HG02623 (cell line): ENCODE measurements around the gene CLEC16A.
"Not testable (repeated sequence)": the region's sequence is repeated elsewhere in the genome, so short reads cannot be mapped to it uniquely, and the experiment has no call there.

Source experiments
- ATAC-seq: cut with Tn5 transposase; IDR thresholded peaks from one replicate; pipeline ENCODE4 v1.9.1; 2021; ENCODE audit warnings: moderate library complexity; ENCODE audit not compliant: unreplicated experiment

The CLEC16A gene

DNA sequence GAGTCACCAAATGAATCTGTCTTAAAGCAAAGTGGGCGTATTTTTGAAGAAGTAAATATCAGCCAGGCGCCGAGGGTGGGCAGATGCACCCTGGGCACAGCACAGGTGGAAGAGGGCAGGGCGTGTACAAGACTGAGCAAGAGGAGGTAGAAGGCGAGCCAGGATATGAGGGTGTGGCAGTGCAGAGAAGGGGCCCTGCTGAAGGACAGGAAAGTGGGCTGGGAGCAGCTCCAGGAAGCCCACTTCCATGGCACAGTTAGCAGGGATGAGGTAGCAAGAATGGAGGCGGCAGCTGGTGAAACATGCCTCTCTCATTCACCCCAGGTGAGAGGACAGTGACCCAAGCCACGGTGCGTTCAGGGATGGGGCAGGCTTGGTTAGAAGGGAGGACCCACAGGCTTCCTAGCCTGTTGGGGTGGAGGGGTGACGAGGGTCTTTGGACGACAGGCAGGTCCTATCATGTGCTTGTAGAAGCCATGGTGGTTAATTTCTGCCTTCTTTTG is 149.3 kb downstream of the CLEC16A start:
- ATAC-seq: no peak

DNA sequence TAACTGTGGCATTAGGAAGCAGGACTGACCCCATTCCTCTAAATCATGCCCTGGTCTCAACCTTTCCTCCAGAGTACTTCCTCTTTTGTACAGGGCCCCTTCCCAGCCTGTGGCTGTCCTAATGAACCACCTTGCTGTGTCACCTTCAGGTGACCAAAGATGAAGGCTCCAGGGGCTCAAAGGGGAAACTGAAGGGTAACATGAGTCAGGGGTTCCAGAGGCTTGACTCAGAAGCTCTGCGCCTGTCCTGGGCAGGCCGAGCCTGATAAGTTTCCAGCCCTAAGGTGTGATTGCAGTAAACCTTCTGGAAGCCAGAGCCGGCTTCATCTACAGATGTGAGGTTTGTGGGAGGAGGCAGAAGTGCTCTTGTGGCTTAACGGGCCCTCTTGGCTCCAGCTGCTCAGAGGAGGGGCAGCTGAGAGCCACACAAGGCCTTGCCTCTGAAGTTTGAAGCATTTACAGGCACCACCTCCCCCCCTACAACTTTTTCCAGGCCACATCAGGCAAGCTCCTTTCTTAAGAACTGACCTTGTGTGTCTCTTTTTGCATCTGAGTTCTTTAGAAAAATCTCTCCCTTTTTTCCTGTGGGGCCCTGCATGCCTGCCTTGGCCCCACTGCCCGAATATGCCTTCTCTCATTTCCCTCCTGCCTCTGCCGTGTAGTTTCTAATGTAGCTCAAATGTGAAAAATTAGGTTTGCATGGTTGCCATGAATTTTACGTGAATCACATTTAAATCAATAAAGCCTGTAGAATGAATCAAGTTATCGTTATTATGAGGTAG is 149.9 kb downstream of the CLEC16A start:
- peak; percentile 58 for ATAC-seq

DNA sequence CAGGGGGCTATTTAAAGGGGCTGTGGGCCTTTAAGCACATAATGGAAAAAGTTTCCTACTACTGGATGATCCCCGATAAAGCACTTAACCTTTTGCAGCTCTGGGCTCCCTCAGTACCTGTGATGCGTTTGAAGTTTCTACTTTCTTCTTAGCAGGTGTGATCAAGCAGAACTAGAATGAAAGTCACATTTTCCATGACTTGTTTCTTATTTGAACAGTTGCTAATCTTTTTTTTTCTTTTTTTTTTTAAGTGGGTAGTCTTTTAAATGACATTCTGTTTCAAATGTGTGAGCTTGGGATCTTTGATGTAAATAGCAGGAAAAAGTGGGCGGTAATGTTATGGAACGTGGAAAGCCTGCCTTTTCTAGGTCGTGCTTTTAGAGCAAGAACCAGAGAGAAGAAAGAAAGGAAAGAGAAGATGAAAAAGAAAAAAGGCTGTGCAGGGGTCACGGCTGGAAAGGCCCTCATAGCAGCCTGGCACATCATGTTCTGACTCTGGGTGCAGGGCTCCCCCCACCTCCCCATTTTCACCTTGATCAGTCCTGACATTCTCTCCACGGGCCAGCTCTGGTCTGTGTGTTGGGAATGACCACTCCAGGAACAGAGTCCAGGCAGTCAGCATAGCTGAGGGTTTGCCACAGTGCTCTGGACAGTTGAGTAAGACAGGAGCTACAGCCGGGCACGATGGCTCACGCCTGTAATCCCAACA is 150.6 kb downstream of the CLEC16A start:
- ATAC-seq: no peak

DNA sequence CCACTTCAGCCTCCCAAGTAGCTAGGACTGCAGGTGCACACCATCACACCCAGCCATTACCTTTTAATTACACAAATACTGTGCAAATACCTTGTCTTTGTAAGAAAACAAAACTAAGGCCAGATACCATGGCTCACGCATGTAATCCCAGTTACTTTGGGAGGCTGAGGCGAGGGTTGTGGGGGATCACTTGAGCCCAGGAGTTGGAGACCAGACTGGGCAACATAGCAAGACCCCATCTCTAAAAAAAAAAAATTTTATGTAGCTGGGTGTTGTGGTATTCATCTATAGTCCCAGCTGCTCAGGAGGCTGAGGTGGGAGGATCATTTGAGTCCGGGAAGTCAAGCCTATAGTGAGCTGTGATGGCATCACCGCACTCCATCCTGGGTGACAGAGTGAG is 151.6 kb downstream of the CLEC16A start:
- ATAC-seq: no peak

DNA sequence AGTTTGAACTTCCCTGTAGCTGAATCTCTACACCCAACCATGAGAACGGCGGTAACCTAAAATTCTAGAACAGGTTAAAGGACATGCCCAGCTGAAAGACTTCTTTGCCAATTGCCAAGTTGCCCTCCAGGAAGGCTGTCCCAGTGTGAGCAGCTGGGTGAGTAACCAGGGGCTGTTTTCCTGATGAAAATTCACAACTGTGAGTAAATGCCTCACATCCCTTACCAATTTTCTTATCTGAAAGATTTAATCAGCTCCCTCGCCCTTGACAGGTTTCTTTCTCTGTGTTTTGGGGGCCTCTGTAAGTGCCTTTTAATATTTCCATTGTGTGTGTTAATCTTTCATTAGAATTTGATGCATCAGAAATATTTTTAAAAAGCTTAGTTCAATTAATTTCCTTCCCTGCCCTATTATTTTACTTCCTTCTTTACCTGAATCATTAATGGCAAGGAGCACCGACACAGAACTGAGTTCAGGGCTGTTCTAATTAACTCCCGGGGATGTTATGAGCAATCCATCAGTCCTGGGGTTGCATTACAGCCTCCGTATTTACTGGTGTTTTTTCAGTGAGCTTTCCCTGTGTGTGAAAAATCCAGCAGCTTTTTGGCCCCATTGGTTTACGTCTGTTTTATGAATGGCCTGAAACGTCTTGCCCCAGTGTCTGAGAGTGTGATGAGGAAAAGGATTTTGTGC is 152.9 kb downstream of the CLEC16A start:
- ATAC-seq: no peak

DNA sequence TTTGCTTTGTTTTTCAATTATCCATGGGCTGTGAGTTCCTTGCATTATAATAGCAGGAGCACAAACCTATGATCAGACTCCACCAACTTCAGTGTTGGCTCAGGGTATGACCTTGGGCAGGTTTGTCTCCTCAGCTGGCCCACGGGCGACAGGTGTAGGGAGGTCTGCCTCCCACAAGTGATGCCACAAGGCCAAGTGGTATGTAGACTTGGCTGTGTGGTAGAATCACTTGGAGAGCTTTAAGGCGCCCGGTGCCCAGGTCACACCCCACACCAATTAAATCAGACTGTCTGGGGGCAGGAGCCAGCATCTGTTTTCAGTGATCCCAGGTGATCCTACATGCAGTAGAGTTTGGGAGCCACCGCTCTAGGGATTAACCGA is 153.4 kb downstream of the CLEC16A start:
- no peak for ATAC-seq

DNA sequence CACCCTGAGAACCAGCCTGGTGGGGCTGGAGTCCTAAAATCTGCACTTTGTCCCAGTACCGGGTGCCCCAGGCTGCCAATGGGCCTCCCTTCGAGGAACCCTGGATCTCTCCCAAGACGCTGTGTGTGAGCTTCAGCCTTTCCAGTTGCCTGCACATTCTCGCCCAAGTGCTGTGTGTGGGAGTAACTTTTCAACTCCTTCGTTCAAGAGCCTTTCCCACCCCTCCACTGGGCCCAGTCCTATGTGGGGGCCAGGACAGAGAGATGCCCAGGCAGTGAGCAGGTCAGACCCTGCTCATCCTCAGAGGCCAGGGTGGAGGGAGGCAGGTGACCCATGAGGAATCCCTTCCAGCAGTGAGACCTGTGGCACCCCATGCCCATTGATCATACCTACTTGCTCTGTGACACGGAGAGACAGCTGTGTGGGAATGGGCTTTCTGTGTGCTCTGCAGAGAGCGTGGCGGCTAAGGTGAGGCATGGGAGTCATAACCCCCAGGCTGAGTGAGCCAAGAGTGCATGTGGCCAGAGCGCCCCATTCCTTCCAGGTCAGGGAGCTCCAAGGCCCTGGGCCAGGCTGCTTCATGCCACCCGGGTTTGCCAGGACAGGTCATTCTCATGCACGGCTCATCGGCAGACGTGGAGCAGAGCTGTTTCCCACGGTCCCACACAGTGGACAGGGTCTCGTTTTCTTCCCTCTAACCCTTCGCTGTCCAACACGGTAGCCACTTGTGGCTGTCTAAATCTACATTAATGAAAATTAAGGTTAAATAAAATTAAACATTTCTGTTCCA is 154.4 kb downstream of the CLEC16A start:
- ATAC-seq: no peak

DNA sequence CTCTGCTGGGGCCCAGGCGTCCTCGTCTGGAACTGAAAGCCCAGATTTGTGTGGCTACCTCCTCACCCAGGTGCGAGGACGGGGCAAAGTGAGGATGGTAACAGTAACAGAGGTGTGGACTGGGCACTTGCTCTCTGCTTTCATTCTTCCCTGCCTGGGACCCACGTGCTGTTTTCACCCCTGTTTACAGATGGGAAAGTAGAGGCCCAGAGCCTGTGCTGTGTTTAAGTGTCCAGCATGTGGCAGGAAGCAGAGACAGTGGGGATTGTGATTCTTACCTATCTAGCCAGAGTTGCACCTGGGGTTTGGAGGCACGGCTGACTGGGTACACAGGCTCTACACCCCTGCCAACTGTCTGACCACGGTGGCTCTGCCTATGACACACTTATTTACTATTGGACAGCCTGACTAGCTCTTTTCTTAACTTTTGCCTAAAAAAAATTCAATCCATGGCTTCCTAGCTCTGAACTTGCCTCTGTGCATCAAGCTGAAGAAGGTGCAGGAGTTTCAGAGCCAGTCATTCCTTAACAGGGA is 155.4 kb downstream of the CLEC16A start:
- peak; percentile 15 for ATAC-seq

DNA sequence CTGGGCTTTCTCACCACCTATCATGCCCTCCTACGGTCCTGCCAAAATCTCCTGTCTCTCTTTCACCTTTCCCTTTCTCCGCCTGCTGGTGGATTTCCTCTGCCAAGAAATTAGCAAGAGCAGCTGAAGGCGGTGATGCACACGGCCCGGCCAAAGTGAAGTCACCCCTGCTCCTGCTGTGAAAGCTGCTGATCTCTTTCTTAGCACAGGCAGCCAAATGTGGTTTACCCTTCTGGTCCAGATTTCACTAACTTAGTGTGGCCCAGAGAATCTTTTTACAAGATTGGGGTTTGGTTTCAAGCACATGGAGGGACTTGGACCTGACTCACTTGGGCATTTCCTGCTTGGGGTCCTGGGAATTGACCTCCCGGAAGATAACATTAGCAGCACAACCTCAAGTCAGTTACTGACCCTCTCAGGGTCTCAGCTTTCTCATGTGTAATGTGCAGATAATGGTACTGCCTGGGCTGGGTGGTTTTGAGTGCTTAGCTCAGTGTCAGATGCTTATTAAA is 155.9 kb downstream of the CLEC16A start:
- peak; percentile 36 for ATAC-seq

DNA sequence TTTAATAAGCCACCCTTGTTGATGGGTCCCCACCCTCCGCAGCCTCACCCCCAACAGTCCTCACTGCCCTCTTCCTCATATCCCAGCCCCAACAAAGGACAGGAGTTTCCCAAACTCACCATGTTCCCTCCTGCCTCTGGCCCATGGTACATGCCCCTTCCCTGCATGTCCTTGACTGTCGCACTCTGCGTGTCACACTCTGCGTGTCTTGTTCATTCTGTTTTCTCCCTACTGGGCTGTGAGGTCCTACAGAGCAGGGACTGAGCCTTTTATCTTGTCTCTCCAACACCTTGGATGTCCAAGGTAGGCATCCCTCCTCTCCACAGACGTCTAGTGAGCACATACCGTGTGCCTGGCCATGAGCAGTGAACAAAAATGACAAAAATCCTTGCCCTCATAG is 156.9 kb downstream of the CLEC16A start:
- no peak for ATAC-seq

DNA sequence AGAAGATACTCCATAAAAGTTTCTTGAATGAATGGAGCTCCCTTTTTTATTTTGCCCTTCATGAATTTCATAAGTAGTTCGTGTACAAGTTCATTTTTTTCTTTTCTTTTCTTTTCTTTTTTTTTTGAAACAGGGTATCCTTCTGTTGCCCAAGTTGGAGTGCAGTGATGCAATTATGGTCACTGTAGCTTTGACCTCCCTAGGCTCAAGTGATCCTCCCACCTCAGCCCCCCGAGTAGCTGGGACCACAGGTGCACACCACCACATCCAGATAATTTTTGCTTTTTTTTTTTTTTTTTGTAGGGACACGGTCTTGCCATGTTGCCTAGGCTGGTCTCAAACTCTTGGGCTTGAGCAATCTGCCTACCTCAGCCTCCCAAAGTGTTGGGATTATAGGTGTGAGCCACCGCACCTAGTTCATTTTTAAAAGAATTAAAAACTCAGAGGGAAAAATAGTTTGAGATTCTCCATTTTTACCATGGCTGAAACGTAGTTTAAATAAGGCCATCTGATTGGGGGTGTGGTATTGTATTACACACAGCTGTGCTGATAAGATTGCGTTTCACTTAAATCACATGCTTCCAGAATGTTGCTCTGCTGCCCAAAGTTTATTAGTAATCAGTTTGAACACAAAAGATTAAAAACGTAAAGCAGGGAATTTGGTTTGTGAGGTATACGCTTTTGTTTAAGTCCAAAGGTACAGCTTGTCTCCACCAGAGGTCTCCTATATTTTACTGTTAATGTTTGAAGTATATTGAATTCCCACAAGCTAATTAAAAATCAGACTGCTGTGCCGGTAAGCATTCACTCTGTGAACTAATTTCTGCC is 157.5 kb downstream of the CLEC16A start:
- no peak for ATAC-seq

DNA sequence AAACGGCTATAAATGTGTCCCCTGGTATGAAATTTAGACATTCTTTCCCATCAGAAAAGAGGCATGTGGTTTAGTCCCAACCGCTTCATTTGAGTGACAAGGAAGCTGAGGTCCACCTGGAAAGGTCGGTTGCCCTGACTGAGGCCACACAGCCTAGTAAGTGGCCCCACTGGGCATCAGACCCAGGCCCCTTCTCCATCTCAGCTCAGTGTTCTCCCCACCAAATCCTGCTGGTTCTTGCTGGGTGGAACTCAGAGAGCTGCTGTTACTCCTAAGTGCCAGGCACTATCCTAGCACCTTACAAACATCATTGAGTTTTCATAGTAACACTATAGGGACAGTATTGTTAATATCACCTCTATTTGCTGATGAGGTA is 158.1 kb downstream of the CLEC16A start:
- ATAC-seq: no peak

DNA sequence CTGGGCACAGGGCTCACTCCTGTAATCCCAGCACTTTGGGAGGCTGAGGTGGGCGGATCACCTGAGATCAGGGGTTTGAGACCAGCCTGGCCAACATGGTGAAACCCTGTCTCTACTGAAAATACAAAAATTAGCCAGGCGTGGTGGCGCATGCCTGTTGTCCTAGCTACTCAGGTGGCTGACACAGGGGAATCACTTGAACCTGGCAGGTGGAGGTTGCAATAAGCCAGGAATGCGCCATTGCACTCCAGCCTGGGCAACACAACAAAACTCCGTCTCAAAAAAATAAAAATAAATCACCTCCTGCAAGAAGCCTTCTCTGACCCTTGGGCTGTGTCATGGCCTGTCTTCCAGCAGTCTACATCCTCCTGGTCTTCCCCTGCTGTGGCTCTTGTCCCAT is 158.9 kb downstream of the CLEC16A start:
- not testable (repeated sequence) for ATAC-seq

DNA sequence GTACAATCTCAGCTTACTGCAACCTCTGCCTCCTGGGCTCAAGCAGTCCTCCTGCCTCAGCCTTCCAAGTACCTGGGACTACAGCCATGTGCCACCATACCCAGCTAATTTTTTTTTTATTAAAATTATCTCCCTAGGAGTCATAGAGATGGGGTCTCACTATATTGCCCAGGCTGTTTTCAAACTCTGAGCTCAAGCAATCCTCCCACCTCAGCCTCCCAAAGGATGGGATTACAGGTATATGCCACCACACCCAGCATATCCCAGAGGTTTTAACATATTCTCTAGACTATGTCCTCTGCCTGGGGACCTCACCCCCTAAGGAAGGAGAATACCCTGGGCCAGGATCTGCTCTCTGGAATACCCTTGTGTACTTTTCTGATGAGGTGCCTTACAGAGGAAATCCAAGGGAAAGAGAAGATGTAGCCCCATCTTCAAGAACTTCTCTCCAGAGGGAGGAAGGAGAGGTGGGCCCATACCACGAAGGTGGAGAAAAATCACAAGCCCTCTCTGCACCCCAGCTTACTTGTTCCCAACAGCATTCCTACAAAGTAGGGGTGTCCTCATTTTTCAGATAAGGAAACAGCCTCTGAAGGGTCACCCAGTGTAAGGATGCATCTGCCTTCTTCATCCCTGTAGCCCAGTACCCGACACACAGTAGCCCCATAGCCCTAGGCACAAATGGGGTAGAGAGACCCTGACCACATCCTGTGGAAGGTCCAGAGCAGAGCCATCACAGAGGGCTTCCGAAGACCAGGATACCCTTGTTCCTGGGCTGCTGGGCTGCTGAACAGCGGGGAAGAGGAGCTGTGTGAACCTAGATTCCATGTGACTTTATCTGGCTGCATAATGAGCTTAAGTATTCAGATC is 160.0 kb downstream of the CLEC16A start:
- no peak for ATAC-seq

DNA sequence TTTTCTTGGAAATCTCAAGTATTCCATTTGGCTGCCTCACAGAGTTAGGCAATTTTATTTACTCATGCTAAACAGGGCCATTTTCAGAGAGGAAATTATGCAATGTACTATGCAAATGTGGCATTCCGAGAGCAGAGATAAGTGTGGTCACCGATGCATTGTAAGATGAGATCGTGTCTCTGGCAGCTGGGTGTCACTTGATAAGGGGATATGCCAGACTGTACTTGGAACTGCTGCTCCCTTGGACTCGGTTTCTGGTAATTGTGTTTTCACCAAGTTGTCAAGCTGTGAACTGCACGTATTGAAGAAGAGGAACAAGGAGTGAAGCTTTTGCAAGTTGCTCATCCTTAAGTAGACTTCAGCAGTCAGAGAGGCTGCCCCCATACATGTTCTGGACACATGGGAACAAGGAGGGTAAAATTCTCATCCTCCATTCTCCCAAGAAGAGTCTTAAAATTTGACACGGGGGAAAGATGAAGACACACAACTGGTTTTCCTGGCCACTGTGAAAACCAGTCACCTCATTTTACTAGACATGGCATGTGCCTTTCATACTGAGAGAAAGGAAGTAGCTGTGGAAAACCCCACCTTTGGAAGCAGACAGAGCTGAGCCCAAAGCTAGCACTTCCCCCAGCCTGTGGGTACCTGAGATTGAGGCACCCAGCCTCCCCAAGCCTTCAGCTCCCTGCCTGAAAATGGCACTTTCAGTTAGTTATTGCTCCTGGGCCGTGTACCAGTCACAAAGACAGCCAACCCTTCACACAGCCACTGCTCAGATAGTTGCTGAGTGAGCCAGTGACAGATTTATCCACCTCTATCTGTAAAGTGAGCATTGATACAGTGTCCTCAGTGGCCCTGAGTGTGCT is 160.9 kb downstream of the CLEC16A start:
- peak; percentile 54 for ATAC-seq

DNA sequence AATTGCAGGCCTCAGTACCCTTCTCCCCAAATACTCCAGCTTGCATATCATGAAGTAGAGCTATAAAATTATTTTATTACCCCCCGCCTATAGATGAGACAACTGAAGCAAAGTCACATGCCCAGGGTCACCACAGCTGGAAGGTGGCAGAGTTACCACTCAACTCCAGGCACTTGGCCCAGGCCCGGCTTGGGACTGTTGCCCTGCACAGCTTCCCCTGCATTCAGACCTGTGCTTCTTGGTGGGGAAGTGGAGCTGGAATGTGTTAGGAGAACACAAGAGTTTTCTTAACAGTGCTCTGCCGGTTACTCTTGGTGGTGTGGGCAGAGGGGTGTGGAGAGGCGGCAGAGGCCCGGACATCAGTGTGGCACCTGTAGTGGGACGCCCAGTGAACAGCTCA is 162.4 kb downstream of the CLEC16A start:
- ATAC-seq: no peak

DNA sequence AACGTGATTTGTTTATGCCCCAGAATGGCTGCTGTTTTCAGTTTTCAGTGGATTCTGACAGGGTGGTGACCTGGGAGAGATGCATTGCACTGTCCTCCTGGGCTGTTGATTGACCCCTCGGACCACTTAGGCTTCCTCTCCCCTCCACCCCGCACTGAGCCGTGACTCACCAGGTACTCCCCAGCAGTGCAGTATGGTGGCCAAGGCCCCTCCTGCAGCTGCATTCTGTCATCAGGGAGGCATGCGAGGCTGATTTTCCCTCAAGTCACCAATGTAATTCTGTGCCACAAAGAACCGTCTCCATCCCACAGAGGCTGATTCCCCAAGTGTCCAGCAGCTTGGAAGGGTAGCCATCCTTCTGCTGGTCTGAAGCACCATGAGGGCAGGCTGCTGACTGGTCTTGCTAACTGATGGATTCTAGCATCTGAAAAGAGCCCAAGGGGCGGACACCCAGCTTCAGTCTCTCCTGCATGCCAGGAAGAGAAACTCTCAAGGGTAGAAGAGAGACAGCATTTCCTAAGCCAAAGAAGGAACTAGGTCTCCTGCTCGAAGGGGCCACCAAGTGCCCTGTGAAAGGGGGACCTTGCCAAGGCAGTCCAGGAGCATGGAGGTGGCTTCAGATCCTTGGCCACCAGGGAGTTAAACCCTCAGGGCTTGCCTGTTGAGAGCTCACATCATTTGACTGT is 163.6 kb downstream of the CLEC16A start:
- ATAC-seq: no peak
